ENCODE measurements around the gene DNMT1. TPM values are rescaled to one million over a fixed set of nuclear protein-coding genes. Genes with fewer than 3 reads are reported as not detected.

The DNMT1 gene
- total RNA-seq, 1 experiment from 2014 or later, result 259 TPM

GRCh38 chr19:10193790-10194499, 808 bp downstream of the DNMT1 start:
- DNase-seq (peak; percentile 74), ATAC-seq (peak; percentile 47)
- Histone ChIP-seq H3F3A (ENCODE audit: low read length, unreplicated experiment) (no peaks in the 10 kb centered on the region), H3K4me2 (ENCODE audit: low read length) (peak overlapping the region; percentile 87), H2AFZ (ENCODE audit: low read length) (peak overlapping the region; percentile 85), H3K27me3 (ENCODE audit: low read length) (no peaks in the 10 kb centered on the region), H3K4me3 (ENCODE audit: low read length) (peak overlapping the region; percentile 77), H3K27ac (ENCODE audit: low read length) (peak overlapping the region; percentile 71), H3K4me1 (ENCODE audit: insufficient read depth, low read length) (peaks cover 23% of the 10 kb centered on the region), H4K20me1 (ENCODE audit: low read length) (peaks cover 37% of the 10 kb centered on the region), H3K9ac (ENCODE audit: low read length) (peak overlapping the region; percentile 93), H3K9me3 (ENCODE audit: low read length) (no peaks in the 10 kb centered on the region), H3K9me2 (replicated peaks; ENCODE audit: low read length) (no peaks in the 10 kb centered on the region), H3K79me2 (ENCODE audit: low read length) (peaks cover 58% of the 10 kb centered on the region), H3K36me3 (ENCODE audit: low read depth, low read length) (peaks cover 19% of the 10 kb centered on the region)
- TSS peak; percentile 53 for BruUV-seq (replicated peaks)
- CTCF ChIA-PET, result interaction anchor here (0.6 to 1.3 kb wide), 2 partner anchors 56 to 58 kb away, joined by 3 to 7 read pairs; partner anchors contain the start of gene MRPL4
- POLR2A ChIA-PET (ENCODE audit: unreplicated experiment), result interaction anchor here (0.7 kb wide), 1 partner anchor 65 kb away, joined by 5 read pairs; no protein-coding TSS in a partner anchor
- no peak for TF ChIP-seq EZH2phosphoT487 (IDR thresholded peaks at IDR 0.05; ENCODE audit: borderline replicate concordance, low read length)
- intact Hi-C loops (cut with micrococcal nuclease), result loop anchor here (1.0 kb wide), 1 partner anchor 56 kb away; no protein-coding TSS in a partner anchor

GRCh38 chr19:10192922-10193321, 1.8 kb downstream of the DNMT1 start:
- no peak overlapping the region for H3K27ac ChIP-seq (ENCODE audit: low read length)
- intact Hi-C loops (cut with micrococcal nuclease), result no loop called here
- H3K4me1 ChIP-seq (ENCODE audit: insufficient read depth, low read length), result peaks cover 23% of the 10 kb centered on the region
- peaks cover 47% of the 10 kb centered on the region for H4K20me1 ChIP-seq (ENCODE audit: low read length)
- CTCF ChIA-PET, result no interaction called here
- no peaks in the 10 kb centered on the region for H3F3A ChIP-seq (ENCODE audit: low read length, unreplicated experiment)
- peaks cover 68% of the 10 kb centered on the region for H3K79me2 ChIP-seq (ENCODE audit: low read length)
- peak overlapping the region; percentile 77 for H3K4me3 ChIP-seq (ENCODE audit: low read length)
- no TSS peak for BruUV-seq (replicated peaks)
- H3K4me2 ChIP-seq (ENCODE audit: low read length), result peak overlapping the region; percentile 87
- H3K9me3 ChIP-seq (ENCODE audit: low read length), result no peaks in the 10 kb centered on the region
- H3K9ac ChIP-seq (ENCODE audit: low read length), result no peak overlapping the region; the same call in 1 of the 2 replicates
- no peak for TF ChIP-seq CTCF (conservative IDR thresholded peaks at IDR 0.05; ENCODE audit: low read depth, low read length)
- TF ChIP-seq EZH2phosphoT487 (IDR thresholded peaks at IDR 0.05; ENCODE audit: borderline replicate concordance, low read length), result no peak
- H3K36me3 ChIP-seq (ENCODE audit: low read depth, low read length), result peaks cover 24% of the 10 kb centered on the region
- ATAC-seq, result no peak
- no peak for DNase-seq
- H3K9me2 ChIP-seq (replicated peaks; ENCODE audit: low read length), result no peaks in the 10 kb centered on the region
- no peak overlapping the region for H2AFZ ChIP-seq (ENCODE audit: low read length)
- POLR2A ChIA-PET (ENCODE audit: unreplicated experiment), result no interaction called here
- no peaks in the 10 kb centered on the region for H3K27me3 ChIP-seq (ENCODE audit: low read length)

- H3K36me3 ChIP-seq (ENCODE audit: low read depth, low read length), result peaks cover 35% of the 10 kb centered on the region
- H4K20me1 ChIP-seq (ENCODE audit: low read length), result peaks cover 60% of the 10 kb centered on the region
- H3K79me2 ChIP-seq (ENCODE audit: low read length), result peaks cover 84% of the 10 kb centered on the region
- H3K27me3 ChIP-seq (ENCODE audit: low read length), result no peaks in the 10 kb centered on the region
- ChIA-PET CTCF (no interaction called here), POLR2A (ENCODE audit: unreplicated experiment) (no interaction called here)
- no TSS peak for BruUV-seq (replicated peaks)
- H3K4me3 ChIP-seq (ENCODE audit: low read length), result no peak overlapping the region
- TF ChIP-seq EZH2 (IDR thresholded peaks at IDR 0.05; ENCODE audit: low read length, unreplicated experiment) (no peak), CTCF (conservative IDR thresholded peaks at IDR 0.05; ENCODE audit: low read depth, low read length) (no peak), EZH2phosphoT487 (IDR thresholded peaks at IDR 0.05; ENCODE audit: borderline replicate concordance, low read length) (no peak)
- peaks cover 23% of the 10 kb centered on the region for H3K4me1 ChIP-seq (ENCODE audit: insufficient read depth, low read length)
- no peaks in the 10 kb centered on the region for H3K9me3 ChIP-seq (ENCODE audit: low read length)
- H3F3A ChIP-seq (ENCODE audit: low read length, unreplicated experiment), result no peaks in the 10 kb centered on the region
- DNase-seq, result peak; percentile 46
- intact Hi-C loops (cut with micrococcal nuclease), result no loop called here
- no peak overlapping the region for H3K4me2 ChIP-seq (ENCODE audit: low read length)
- H2AFZ ChIP-seq (ENCODE audit: low read length), result no peak overlapping the region
- H3K27ac ChIP-seq (ENCODE audit: low read length), result no peak overlapping the region
- ATAC-seq, result no peak
- H3K9me2 ChIP-seq (replicated peaks; ENCODE audit: low read length), result no peaks in the 10 kb centered on the region
- H3K9ac ChIP-seq (ENCODE audit: low read length), result no peak overlapping the region
Observed at GRCh38 chr19:10191347-10191746, 3.4 kb downstream of the DNMT1 start.

Measured in PC-3 (cell line).